WTC11 (cell line): ENCODE data around the gene COX14. TPM values are rescaled to one million over a fixed set of nuclear protein-coding genes. Genes with fewer than 3 reads are reported as not detected.

Source experiments
- ARID4B ChIP-seq: sonication (generic); formaldehyde crosslinking; IDR thresholded peaks from 2 replicates; pipeline ENCODE4 v1.8.0; 2023; ENCODE audit warnings: missing genetic modification reagents, mild to moderate bottlenecking, borderline replicate concordance
- ATF2 ChIP-seq: sonication (generic); formaldehyde crosslinking; IDR thresholded peaks from 2 replicates; pipeline ENCODE4 v1.8.1; 2022; ENCODE audit warnings: low read depth, missing genetic modification reagents, borderline replicate concordance
- E2F5 ChIP-seq: sonication (generic); formaldehyde crosslinking; IDR thresholded peaks from 2 replicates; pipeline ENCODE4 v1.8.1; 2022; ENCODE audit warnings: mild to moderate bottlenecking, moderate library complexity, missing genetic modification reagents
- ELF4 ChIP-seq: sonication (generic); formaldehyde crosslinking; IDR thresholded peaks from 2 replicates; pipeline ENCODE4 v1.8.1; 2022; ENCODE audit warnings: low read depth, mild to moderate bottlenecking, moderate library complexity, missing genetic modification reagents
- EMX1 ChIP-seq: fragments of 250-450 bp; sonication (Bioruptor Pico); IDR thresholded peaks from 2 replicates; pipeline ENCODE4 v1.8.0; 2021; ENCODE audit warnings: mild to moderate bottlenecking
- ETV6 ChIP-seq: sonication (generic); formaldehyde crosslinking; IDR thresholded peaks from 2 replicates; pipeline ENCODE4 v1.8.1; 2022; ENCODE audit warnings: mild to moderate bottlenecking, missing genetic modification reagents
- FOXK1 ChIP-seq: sonication (generic); formaldehyde crosslinking; IDR thresholded peaks from 2 replicates; pipeline ENCODE4 v1.8.0; 2022; ENCODE audit warnings: mild to moderate bottlenecking, moderate library complexity, missing genetic modification reagents
- GABPB1 ChIP-seq: sonication (generic); formaldehyde crosslinking; IDR thresholded peaks from 2 replicates; pipeline ENCODE4 v1.8.1; 2023; ENCODE audit warnings: mild to moderate bottlenecking, missing genetic modification reagents
- GTF2I ChIP-seq: fragments of 250-450 bp; sonication (Bioruptor Pico); conservative IDR thresholded peaks from 2 replicates; pipeline ENCODE4 v1.4.0; 2021; ENCODE audit warnings: mild to moderate bottlenecking
- IRF1 ChIP-seq: sonication (generic); formaldehyde crosslinking; IDR thresholded peaks from 2 replicates; pipeline ENCODE4 v1.8.0; 2023; ENCODE audit warnings: missing genetic modification reagents
- KAT7 ChIP-seq: sonication (generic); formaldehyde crosslinking; IDR thresholded peaks from 2 replicates; pipeline ENCODE4 v1.8.1; 2023; ENCODE audit warnings: missing genetic modification reagents, mild to moderate bottlenecking, borderline replicate concordance
- MLX ChIP-seq: sonication (generic); formaldehyde crosslinking; IDR thresholded peaks from 2 replicates; pipeline ENCODE4 v1.8.1; 2023; ENCODE audit warnings: mild to moderate bottlenecking, missing genetic modification reagents, moderate library complexity
- RORB ChIP-seq: fragments of 250-450 bp; sonication (Bioruptor Pico); IDR thresholded peaks from 2 replicates; pipeline ENCODE4 v1.9.0; 2021; ENCODE audit warnings: mild to moderate bottlenecking
- ZBTB43 ChIP-seq: sonication (generic); formaldehyde crosslinking; IDR thresholded peaks from 2 replicates; pipeline ENCODE4 v1.8.1; 2023; ENCODE audit warnings: mild to moderate bottlenecking, missing genetic modification reagents
- ZNF219 ChIP-seq: sonication (generic); formaldehyde crosslinking; IDR thresholded peaks from 2 replicates; pipeline ENCODE4 v1.8.0; 2023; ENCODE audit warnings: missing genetic modification reagents, mild to moderate bottlenecking, borderline replicate concordance
- ZNF263 ChIP-seq: sonication (generic); formaldehyde crosslinking; IDR thresholded peaks from 2 replicates; pipeline ENCODE4 v1.8.1; 2022; ENCODE audit warnings: low read depth, mild to moderate bottlenecking, moderate library complexity, missing genetic modification reagents
- ZNF396 ChIP-seq: fragments of 250-450 bp; sonication (Bioruptor Pico); IDR thresholded peaks from 2 replicates; pipeline ENCODE4 v1.8.0; 2021; ENCODE audit warnings: mild to moderate bottlenecking, moderate library complexity, borderline replicate concordance
- total RNA-seq: library from RNA; stranded (reverse); gene quantifications from 3 replicates; pipeline ENCODE4 v1.2.3, GENCODE V29; 2021

Gene COX14
- total RNA-seq, 1 experiment from 2014 or later = 41.4 TPM

GRCh38 chr12:50167049-50167828, 55.2 kb downstream of the COX14 start, which contains the start of gene CERS5 (continued):
- TF ChIP-seq ZBTB43 (CRISPR knock-in tag) = no peak; the same call in 1 of the 2 replicates
- no peak for TF ChIP-seq EMX1 (CRISPR knock-in tag)
- no peak for TF ChIP-seq ZNF263
- TF ChIP-seq GTF2I (CRISPR knock-in tag) = no peak
- peak; percentile 75; the same call in 1 of the 2 replicates for TF ChIP-seq IRF1
- peak; percentile 56; the same call in 1 of the 2 replicates for TF ChIP-seq E2F5 (CRISPR knock-in tag)
- no peak for TF ChIP-seq MLX (CRISPR knock-in tag)
- no peak for TF ChIP-seq ETV6 (CRISPR knock-in tag)
- TF ChIP-seq ELF4 = peak; percentile 67; the same call in 1 of the 2 replicates
- no peak for TF ChIP-seq ATF2 (CRISPR knock-in tag)
- TF ChIP-seq KAT7 (CRISPR knock-in tag) = no peak; the same call in 1 of the 2 replicates
- no peak for TF ChIP-seq ZNF219
- 0 out of 2 replicates have a peak, but pooled peaks have one; percentile 2 for TF ChIP-seq GABPB1
- no peak for TF ChIP-seq ZNF396 (CRISPR knock-in tag)
- TF ChIP-seq RORB (CRISPR knock-in tag) = no peak
- peak; percentile 81; the same call in 1 of the 2 replicates for TF ChIP-seq ARID4B (CRISPR knock-in tag)
- no peak; the same call in 1 of the 2 replicates for TF ChIP-seq FOXK1 (CRISPR knock-in tag)
- TF ChIP-seq, all 79 proteins: peak for 16

Other genes starting within 250 kb of the COX14 start
- 0.18 to 0.30 TPM (median 0.22 TPM) in 3 replicates for gene FAIM2, start 208.3 kb upstream of the COX14 start, total RNA-seq
- gene AQP2, start 161.5 kb upstream of the COX14 start, total RNA-seq = not detected in 3 replicates
- 2.7 to 2.9 TPM (median 2.8 TPM) in 3 replicates for gene AQP5, start 150.4 kb upstream of the COX14 start, total RNA-seq
- 0.09 to 0.21 TPM (median 0.18 TPM) in 3 replicates for gene AQP6, start 139.3 kb upstream of the COX14 start, total RNA-seq
- gene RACGAP1, start 86.7 kb upstream of the COX14 start, total RNA-seq = 76.6 to 87.7 TPM (median 77.3 TPM) in 3 replicates
- gene ASIC1, start 54.6 kb upstream of the COX14 start, total RNA-seq = 3.9 to 4.9 TPM (median 4.5 TPM) in 3 replicates
- gene SMARCD1, start 26.9 kb upstream of the COX14 start, total RNA-seq = 150 to 165 TPM (median 152 TPM) in 3 replicates
- gene GPD1, start 8.2 kb upstream of the COX14 start, total RNA-seq = 0.39 to 0.77 TPM (median 0.62 TPM) in 3 replicates
- 47.8 to 55.8 TPM (median 51.7 TPM) in 3 replicates for gene CERS5, start 55.1 kb downstream of the COX14 start, total RNA-seq
- 30.8 to 41.2 TPM (median 31.2 TPM) in 3 replicates for gene LIMA1, start 171.3 kb downstream of the COX14 start, total RNA-seq